Chondrocyte (in vitro differentiated cells): Measurements from ENCODE around the gene NARF. TPM values are rescaled to one million over a fixed set of nuclear protein-coding genes. Genes with fewer than 3 reads are reported as not detected.

Experiments used
- DNase-seq: peaks from one replicate; pipeline ENCODE4 v3.0.0; 2021; ENCODE audit warnings: mixed read lengths, low spot score
- H3K27ac Mint-ChIP-seq: one replicate; pipeline ENCODE4 v1.8.0; 2021; ENCODE audit warnings: mild to moderate bottlenecking, moderate library complexity, mixed read lengths; ENCODE audit not compliant: unreplicated experiment
- H3K27me3 Mint-ChIP-seq: 2 replicates; pipeline ENCODE4 v1.8.0; 2021; ENCODE audit warnings: low read depth, mixed read lengths
- H3K36me3 Mint-ChIP-seq: 2 replicates; pipeline ENCODE4 v1.8.0; 2021; ENCODE audit warnings: low read depth, mixed read lengths
- H3K4me1 Mint-ChIP-seq: 2 replicates; pipeline ENCODE4 v1.8.0; 2021; ENCODE audit warnings: low read depth, mild to moderate bottlenecking, mixed read lengths
- H3K4me3 Mint-ChIP-seq: one replicate; pipeline ENCODE4 v1.8.0; 2021; ENCODE audit warnings: mild to moderate bottlenecking, moderate library complexity, mixed read lengths; ENCODE audit not compliant: unreplicated experiment
- H3K9me3 Mint-ChIP-seq: 2 replicates; pipeline ENCODE4 v1.8.0; 2021; ENCODE audit warnings: low read depth, mixed read lengths
- total RNA-seq: library from RNA; stranded (reverse); gene quantifications from 3 replicates; pipeline ENCODE4 v1.2.1, GENCODE V29; 2021
- TF ChIP-seq, protein P1 (sequence below): fragments of 200-600 bp; sonication (generic); IDR thresholded peaks from 2 replicates; pipeline ENCODE4 v1.5.0; 2021; ENCODE audit warnings: antibody characterized with exemption, mild to moderate bottlenecking, moderate library complexity

NARF gene
- total RNA-seq, 1 donor from 2014 or later: 68.9 TPM

DNA sequence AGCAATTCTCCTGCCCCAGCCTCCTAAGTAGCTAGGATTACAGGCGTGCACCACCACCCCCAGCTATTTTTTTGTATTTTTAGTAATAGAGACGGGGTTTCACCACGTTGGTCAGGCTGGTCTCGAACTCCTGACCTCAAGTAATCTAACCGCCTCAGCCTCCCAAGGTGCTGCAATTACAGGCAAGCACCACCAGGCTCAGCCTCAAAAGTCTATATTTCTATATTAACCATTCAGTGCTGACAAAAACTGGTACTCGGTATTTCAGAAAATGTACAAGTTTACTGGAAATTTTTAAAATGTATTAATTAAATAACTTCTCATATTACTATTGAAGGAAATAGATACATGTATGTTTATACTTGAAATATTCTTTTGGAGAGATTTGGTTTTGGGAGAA lies 41.8 kb upstream of the NARF start:
- Mint-ChIP-seq H3K27ac (no peak overlapping the region), H3K27me3 (no peaks in the 10 kb centered on the region), H3K9me3 (no peaks in the 10 kb centered on the region), H3K4me1 (peaks cover 17% of the 10 kb centered on the region), H3K36me3 (peaks cover 2% of the 10 kb centered on the region), H3K4me3 (no peak overlapping the region)
- TF ChIP-seq, protein P1, sequence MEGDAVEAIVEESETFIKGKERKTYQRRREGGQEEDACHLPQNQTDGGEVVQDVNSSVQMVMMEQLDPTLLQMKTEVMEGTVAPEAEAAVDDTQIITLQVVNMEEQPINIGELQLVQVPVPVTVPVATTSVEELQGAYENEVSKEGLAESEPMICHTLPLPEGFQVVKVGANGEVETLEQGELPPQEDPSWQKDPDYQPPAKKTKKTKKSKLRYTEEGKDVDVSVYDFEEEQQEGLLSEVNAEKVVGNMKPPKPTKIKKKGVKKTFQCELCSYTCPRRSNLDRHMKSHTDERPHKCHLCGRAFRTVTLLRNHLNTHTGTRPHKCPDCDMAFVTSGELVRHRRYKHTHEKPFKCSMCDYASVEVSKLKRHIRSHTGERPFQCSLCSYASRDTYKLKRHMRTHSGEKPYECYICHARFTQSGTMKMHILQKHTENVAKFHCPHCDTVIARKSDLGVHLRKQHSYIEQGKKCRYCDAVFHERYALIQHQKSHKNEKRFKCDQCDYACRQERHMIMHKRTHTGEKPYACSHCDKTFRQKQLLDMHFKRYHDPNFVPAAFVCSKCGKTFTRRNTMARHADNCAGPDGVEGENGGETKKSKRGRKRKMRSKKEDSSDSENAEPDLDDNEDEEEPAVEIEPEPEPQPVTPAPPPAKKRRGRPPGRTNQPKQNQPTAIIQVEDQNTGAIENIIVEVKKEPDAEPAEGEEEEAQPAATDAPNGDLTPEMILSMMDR: peak; percentile 35
- no peak for DNase-seq

DNA sequence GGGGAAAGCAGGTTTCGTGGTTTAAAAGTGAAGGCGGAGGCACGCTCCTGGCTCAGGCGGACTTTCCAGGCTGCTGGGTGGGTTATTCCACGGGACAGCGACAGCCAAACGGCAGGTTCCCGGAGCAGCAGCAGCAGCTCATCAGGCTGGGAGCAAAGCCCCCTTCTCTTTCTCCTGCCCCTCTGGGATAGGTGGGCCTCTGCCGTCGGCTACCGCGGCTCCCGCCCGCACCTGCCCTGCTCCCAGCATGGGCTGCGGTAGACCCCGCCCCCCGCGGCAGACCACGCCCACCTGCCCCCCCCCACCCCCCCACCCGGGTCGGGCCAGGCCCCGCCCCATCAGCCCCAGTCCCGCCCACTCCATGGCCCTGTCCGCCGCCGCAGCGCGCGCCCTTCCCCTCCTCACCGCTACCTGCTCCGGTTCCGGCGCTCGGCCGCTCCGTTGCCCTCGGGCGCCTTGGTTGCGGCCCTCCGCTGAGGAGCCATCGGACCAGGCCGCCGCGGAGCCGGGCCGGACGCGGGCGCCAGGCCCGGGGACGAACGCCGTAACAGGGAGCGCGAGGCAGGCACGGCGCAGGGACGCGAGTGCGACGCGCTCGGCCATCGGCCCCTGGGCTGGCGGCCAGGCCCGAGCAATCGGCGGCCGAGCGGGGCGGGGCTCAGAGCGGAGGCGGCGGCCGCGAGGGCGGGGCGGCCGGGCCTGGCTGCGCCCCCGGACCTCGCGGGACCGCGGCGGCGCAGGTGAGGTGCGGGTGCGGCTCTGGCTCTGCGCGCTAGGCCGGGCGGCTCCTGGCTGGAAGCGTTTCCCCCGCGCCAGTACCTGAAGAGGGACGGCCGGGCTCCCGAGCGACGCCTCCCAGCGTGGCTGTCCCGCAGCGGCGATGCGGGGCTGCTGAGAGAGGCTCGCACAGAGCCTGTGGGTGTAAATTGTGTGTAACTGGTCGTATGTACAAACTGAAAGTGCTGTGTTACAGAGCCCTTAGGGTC lies 40.2 kb upstream of the NARF start, which contains the start of the genes HEXD and OGFOD3:
TSS of gene HEXD (plus strand) at position 347 of the 986 bp plus-strand sequence. CDS start 1,453 bp downstream, outside the sequence.
TSS of gene OGFOD3 (minus strand) at position 586 of the 986 bp plus-strand sequence. CDS start at position 485, 101 bp downstream.
- TF ChIP-seq, protein P1: peak; percentile 4
- DNase-seq: no peak
- no peak within 1 kb of the TSS for H3K27ac Mint-ChIP-seq
- peaks cover 17% of the 10 kb centered on the region for H3K4me1 Mint-ChIP-seq
- H3K27me3 Mint-ChIP-seq: no peaks in the 10 kb centered on the region
- peaks cover 14% of the 10 kb centered on the region for H3K9me3 Mint-ChIP-seq
- peak within 1 kb of the TSS; percentile 76 for H3K4me3 Mint-ChIP-seq
- H3K36me3 Mint-ChIP-seq: peaks cover 8% of the 10 kb centered on the region

- no peak for DNase-seq
- peaks cover 14% of the 10 kb centered on the region for H3K9me3 Mint-ChIP-seq
- H3K36me3 Mint-ChIP-seq: peaks cover 8% of the 10 kb centered on the region
- no peak overlapping the region for H3K27ac Mint-ChIP-seq
- no peak overlapping the region for H3K4me3 Mint-ChIP-seq
- H3K4me1 Mint-ChIP-seq: peaks cover 14% of the 10 kb centered on the region
- no peaks in the 10 kb centered on the region for H3K27me3 Mint-ChIP-seq
- TF ChIP-seq, protein P1: no peak
Observed at GRCh38 chr17:82419540-82419939, 39.0 kb upstream of the NARF start.

GRCh38 chr17:82424001-82424862 lies 34.3 kb upstream of the NARF start:
- DNase-seq: no peak

More at GRCh38 chr17:82424001-82424862, 34.3 kb upstream of the NARF start:
- Mint-ChIP-seq H3K27ac (no peak overlapping the region), H3K9me3 (peaks cover 14% of the 10 kb centered on the region), H3K4me1 (peaks cover 1% of the 10 kb centered on the region), H3K36me3 (peaks cover 8% of the 10 kb centered on the region), H3K27me3 (no peaks in the 10 kb centered on the region), H3K4me3 (no peak overlapping the region)
- TF ChIP-seq, protein P1: peak; percentile 73
